ENCODE results near the gene MEX3A.

DNA sequence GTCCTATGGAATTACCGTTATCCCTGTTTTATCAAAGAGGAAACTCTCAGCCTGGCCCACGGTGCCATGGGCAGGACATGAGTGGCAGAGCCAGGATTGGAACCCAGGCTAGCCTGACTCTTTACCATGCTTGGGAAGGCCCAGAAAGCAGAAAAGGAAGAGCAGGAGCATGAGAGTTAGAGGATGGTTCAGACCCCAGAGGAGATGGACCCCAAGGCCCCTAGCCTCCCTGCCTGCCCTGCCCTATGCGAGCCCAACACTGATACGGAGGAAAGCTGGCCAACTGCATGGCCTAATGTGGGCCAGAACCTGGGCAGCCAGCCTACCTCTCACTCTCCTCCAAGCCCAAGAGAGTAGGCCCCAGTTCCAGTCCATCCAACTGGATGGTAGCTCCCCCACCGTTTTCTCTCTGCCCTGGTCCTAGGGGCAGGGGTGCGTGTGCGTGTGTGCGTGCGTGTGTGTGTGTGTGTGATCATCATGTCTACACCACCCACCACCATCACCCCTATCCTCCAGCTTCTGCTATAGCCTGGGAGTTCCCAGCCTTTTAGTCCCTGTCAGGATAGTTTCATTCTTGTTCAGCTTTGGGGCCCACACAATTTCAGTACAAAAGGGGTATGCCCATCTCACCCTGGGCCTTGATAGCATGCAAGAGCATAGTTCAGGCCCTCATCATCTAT is 15.4 kb upstream of the MEX3A start:
- TF ChIP-seq POLR2A (IDR thresholded peaks at IDR 0.05; ENCODE audit: low read depth, low read length), result peak; percentile 53; the same call in 1 of the 2 replicates
- no peak for TF ChIP-seq TAF1 (IDR thresholded peaks at IDR 0.05; ENCODE audit: borderline replicate concordance, low read depth, low read length)
- TF ChIP-seq POLR2AphosphoS5 (IDR thresholded peaks at IDR 0.05; ENCODE audit: low read depth, low read length), result peak; percentile 74

Measured in GM12892 (cell line).